Activated naive CD8-positive, alpha-beta T cell (primary cell): ENCODE data around the gene TSHZ3.

Experiments used
- H3K27ac Mint-ChIP-seq: one replicate; pipeline ENCODE4 v1.8.0; 2021; ENCODE audit warnings: mixed read lengths
- H3K27me3 Mint-ChIP-seq: one replicate; pipeline ENCODE4 v1.8.0; 2021; ENCODE audit warnings: mixed read lengths
- H3K36me3 Mint-ChIP-seq: one replicate; pipeline ENCODE4 v1.8.0; 2021; ENCODE audit warnings: mixed read lengths
- H3K4me1 Mint-ChIP-seq: one replicate; pipeline ENCODE4 v1.8.0; 2021; ENCODE audit warnings: low read depth, mixed read lengths
- H3K4me3 Mint-ChIP-seq: one replicate; pipeline ENCODE4 v1.8.0; 2021; ENCODE audit warnings: mild to moderate bottlenecking, mixed read lengths
- H3K9me3 Mint-ChIP-seq: one replicate; pipeline ENCODE4 v1.8.0; 2021; ENCODE audit warnings: low read depth, mixed read lengths

Gene TSHZ3

GRCh38 chr19:31370216-31370615 is 21.0 kb upstream of the TSHZ3 start:
- H3K9me3 Mint-ChIP-seq = no peaks in the 10 kb centered on the region
- no peak overlapping the region for H3K27ac Mint-ChIP-seq
- no peaks in the 10 kb centered on the region for H3K36me3 Mint-ChIP-seq
- H3K27me3 Mint-ChIP-seq = peaks cover 16% of the 10 kb centered on the region
- peaks cover 20% of the 10 kb centered on the region for H3K4me1 Mint-ChIP-seq
- H3K4me3 Mint-ChIP-seq = no peak overlapping the region

GRCh38 chr19:31364963-31365362 is 15.7 kb upstream of the TSHZ3 start:
- Mint-ChIP-seq H3K27me3 (peaks cover 23% of the 10 kb centered on the region), H3K36me3 (no peaks in the 10 kb centered on the region), H3K4me3 (no peak overlapping the region), H3K4me1 (no peaks in the 10 kb centered on the region), H3K27ac (no peak overlapping the region), H3K9me3 (no peaks in the 10 kb centered on the region)

DNA sequence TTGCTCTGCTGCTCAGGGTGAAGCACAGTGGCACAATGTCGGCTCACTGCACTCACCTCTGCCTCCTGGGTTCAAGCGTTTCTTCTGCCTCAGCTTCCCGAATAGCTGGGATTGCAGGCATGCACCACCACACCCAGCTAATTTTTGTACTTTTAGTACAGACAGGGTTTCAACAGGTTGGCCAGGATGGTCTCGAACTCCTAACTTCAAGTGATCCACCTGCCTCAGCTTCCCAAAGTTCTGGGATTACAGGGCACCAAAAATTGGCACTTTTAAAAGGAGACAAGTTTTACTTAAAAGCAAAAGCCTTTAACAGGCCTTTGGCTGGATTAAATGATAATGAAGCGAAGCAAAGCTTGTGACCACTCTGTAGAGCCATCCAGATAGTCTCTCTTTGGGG is 12.5 kb upstream of the TSHZ3 start:
- peaks cover 32% of the 10 kb centered on the region for H3K27me3 Mint-ChIP-seq
- H3K36me3 Mint-ChIP-seq = no peaks in the 10 kb centered on the region
- H3K4me3 Mint-ChIP-seq = no peak overlapping the region
- H3K27ac Mint-ChIP-seq = no peak overlapping the region
- no peaks in the 10 kb centered on the region for H3K9me3 Mint-ChIP-seq
- H3K4me1 Mint-ChIP-seq = peaks cover 2% of the 10 kb centered on the region

GRCh38 chr19:31357315-31357673 is 8.1 kb upstream of the TSHZ3 start:
- H3K4me3 Mint-ChIP-seq = no peak overlapping the region
- no peaks in the 10 kb centered on the region for H3K9me3 Mint-ChIP-seq
- peaks cover 54% of the 10 kb centered on the region for H3K27me3 Mint-ChIP-seq
- H3K36me3 Mint-ChIP-seq = no peaks in the 10 kb centered on the region
- no peak overlapping the region for H3K27ac Mint-ChIP-seq
- peaks cover 26% of the 10 kb centered on the region for H3K4me1 Mint-ChIP-seq

DNA sequence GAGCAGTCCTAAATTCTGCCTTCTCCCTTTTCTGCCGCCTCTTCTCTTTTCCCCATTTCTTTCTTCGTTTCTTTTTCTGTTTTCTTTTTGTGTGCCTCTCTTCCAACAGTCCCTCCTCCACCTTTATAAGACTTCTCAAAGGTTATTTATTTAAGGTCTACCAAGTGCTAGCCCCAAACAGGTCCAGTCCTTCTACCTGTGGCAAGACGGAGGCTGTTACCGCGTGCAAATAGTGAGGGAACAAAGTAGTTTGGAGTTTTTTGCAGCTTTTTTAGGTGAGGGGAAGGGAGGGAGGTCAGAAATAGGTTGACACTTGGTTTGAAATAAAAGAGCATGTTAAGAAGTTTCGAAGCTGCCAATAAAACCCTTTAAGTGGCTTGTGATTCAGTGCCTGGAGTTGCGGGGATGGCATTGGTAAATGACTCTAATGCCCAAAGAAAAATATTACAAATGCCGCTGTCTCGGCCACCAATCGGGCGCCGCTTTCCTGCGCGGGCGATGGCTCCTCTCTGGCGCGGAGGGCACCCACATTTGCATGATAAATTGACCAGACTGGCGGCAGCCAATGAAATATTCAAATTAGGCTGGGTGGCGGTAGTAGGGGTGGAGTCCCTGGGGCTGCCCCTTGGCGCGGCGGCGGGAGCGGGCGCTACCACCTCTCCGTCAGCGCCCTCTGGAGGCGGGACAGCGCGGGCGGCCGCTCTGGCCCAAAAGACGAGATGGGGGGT is 7.5 kb upstream of the TSHZ3 start:
- Mint-ChIP-seq H3K36me3 (no peaks in the 10 kb centered on the region), H3K27me3 (peaks cover 55% of the 10 kb centered on the region), H3K4me1 (peaks cover 31% of the 10 kb centered on the region), H3K27ac (no peak overlapping the region), H3K4me3 (no peak overlapping the region), H3K9me3 (no peaks in the 10 kb centered on the region)

DNA sequence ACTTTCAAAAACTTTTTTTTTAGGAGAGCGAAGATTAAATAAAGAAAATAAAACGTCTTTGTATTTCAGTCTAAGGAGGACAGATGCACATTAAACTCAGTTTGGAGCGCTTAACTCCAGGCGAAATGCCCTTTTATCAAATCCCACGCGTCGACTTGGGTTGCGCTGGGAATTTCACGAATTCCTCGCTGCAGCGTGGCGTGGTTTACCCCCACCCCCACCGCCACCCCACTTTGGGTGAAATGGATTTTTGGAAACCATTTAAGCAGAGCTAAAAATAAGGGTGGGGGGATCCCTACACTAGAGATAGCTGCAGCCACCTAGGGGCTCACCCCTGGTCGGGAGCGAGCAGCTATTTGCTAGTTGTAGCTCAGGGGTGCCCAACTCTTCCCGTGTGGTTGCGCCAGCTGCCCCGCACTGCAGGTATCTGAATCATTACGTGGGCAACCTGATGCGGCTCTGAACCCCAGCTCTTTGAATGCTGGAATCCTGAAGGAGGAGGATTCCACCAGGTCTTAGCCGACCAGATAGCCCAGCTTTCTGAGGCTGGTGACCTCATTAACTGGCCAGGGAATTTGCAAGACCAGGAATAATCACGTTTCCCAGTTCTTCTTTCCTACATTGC is 6.5 kb upstream of the TSHZ3 start:
- peaks cover 35% of the 10 kb centered on the region for H3K4me1 Mint-ChIP-seq
- H3K9me3 Mint-ChIP-seq = no peaks in the 10 kb centered on the region
- H3K36me3 Mint-ChIP-seq = no peaks in the 10 kb centered on the region
- H3K27me3 Mint-ChIP-seq = peaks cover 55% of the 10 kb centered on the region
- H3K27ac Mint-ChIP-seq = no peak overlapping the region
- no peak overlapping the region for H3K4me3 Mint-ChIP-seq

- H3K36me3 Mint-ChIP-seq = no peaks in the 10 kb centered on the region
- H3K4me1 Mint-ChIP-seq = peaks cover 35% of the 10 kb centered on the region
- H3K9me3 Mint-ChIP-seq = no peaks in the 10 kb centered on the region
- no peak overlapping the region for H3K4me3 Mint-ChIP-seq
- H3K27me3 Mint-ChIP-seq = peaks cover 54% of the 10 kb centered on the region
- no peak overlapping the region for H3K27ac Mint-ChIP-seq
Observed at GRCh38 chr19:31354799-31355664, 5.8 kb upstream of the TSHZ3 start.

- Mint-ChIP-seq H3K4me3 (no peak overlapping the region), H3K9me3 (no peaks in the 10 kb centered on the region), H3K27ac (no peak overlapping the region), H3K27me3 (peaks cover 51% of the 10 kb centered on the region), H3K36me3 (no peaks in the 10 kb centered on the region), H3K4me1 (peaks cover 35% of the 10 kb centered on the region)
Observed at GRCh38 chr19:31354316-31354715, 5.1 kb upstream of the TSHZ3 start.

DNA sequence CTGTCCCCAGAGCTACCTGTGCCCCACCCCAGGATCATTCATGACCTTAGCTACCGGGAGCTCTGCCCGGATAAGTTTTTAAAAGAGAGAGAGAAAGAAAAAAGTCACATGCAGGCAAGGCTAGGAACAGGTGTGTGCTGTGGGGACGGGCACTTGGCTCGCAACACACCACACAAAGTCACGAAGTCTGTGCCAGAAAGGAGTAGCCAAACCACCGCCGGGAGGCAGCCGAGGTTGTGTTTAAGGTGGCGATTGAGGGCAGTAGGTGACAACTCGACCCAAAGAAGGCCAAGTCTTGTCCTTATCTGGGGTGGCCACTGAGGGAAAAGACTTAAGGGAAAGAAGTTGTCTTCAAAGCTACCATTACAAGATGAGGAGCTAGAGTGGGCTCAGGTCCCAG is 4.6 kb upstream of the TSHZ3 start:
- Mint-ChIP-seq H3K27ac (no peak overlapping the region), H3K4me3 (no peak overlapping the region)

GRCh38 chr19:31352782-31353651 is 3.8 kb upstream of the TSHZ3 start:
- H3K4me3 Mint-ChIP-seq = peak overlapping the region; percentile 49
- H3K27ac Mint-ChIP-seq = no peak overlapping the region
- no peaks in the 10 kb centered on the region for H3K36me3 Mint-ChIP-seq
- peaks cover 50% of the 10 kb centered on the region for H3K27me3 Mint-ChIP-seq
- H3K4me1 Mint-ChIP-seq = peaks cover 40% of the 10 kb centered on the region
- H3K9me3 Mint-ChIP-seq = no peaks in the 10 kb centered on the region

More for the DNA sequence above, 4.6 kb upstream of the TSHZ3 start:
- Mint-ChIP-seq H3K27me3 (peaks cover 49% of the 10 kb centered on the region), H3K36me3 (no peaks in the 10 kb centered on the region), H3K9me3 (no peaks in the 10 kb centered on the region), H3K4me1 (peaks cover 35% of the 10 kb centered on the region)

GRCh38 chr19:31352296-31352781 is 3.1 kb upstream of the TSHZ3 start:
- peaks cover 55% of the 10 kb centered on the region for H3K27me3 Mint-ChIP-seq
- H3K4me1 Mint-ChIP-seq = peaks cover 42% of the 10 kb centered on the region
- H3K9me3 Mint-ChIP-seq = no peaks in the 10 kb centered on the region
- peak overlapping the region; percentile 49 for H3K4me3 Mint-ChIP-seq
- H3K27ac Mint-ChIP-seq = no peak overlapping the region
- H3K36me3 Mint-ChIP-seq = no peaks in the 10 kb centered on the region

GRCh38 chr19:31351855-31352195 is 2.6 kb upstream of the TSHZ3 start:
- Mint-ChIP-seq H3K9me3 (no peaks in the 10 kb centered on the region), H3K4me3 (peak overlapping the region; percentile 81), H3K36me3 (no peaks in the 10 kb centered on the region), H3K4me1 (peaks cover 41% of the 10 kb centered on the region), H3K27me3 (peaks cover 58% of the 10 kb centered on the region), H3K27ac (no peak overlapping the region)

DNA sequence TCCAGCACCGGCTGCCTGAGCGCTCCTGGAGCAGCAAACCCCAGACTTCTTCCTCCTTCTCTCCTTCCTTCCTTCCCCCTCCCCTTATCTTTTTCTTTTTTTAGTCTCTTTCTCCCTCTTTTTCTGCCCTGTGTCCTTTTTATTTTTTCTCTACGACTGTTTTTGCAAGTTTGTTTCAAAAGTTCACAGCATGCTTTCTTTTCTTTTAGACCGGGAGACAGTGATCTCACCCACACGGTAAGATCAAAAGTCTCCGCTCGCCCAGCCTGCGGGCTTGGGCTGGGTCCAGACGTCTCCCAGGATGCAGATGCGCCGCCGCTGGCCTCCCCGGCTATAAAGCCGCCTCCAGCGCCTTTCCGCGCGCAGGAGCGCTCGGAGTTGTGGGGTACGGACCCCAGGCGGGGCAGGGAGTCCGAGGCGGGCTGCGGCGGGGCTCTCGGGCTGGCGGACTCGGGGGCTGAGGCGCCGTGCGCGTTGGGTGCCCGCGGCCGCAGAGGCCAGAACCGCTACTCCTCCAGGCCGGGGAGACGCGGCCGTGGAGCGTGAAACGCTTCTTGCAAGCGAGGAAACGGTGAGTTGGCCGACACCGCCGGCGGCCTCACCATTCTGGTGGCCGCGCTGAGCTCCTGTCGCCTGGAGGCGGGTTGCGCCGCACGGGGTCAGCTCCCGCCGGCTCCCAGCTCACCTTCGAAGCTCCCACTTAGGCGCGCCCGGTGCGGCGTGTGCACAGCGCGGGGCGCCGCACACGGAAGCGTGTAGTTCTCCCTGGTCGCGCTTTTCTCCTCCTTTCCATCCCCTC is 2.0 kb upstream of the TSHZ3 start:
- Mint-ChIP-seq H3K36me3 (no peaks in the 10 kb centered on the region), H3K9me3 (no peaks in the 10 kb centered on the region), H3K27me3 (peaks cover 56% of the 10 kb centered on the region), H3K4me1 (peaks cover 36% of the 10 kb centered on the region), H3K27ac (no peak overlapping the region), H3K4me3 (peak overlapping the region; percentile 93)

GRCh38 chr19:31350693-31351055 is 1.4 kb upstream of the TSHZ3 start:
- Mint-ChIP-seq H3K4me3 (peak overlapping the region; percentile 93), H3K9me3 (no peaks in the 10 kb centered on the region), H3K27ac (no peak overlapping the region), H3K27me3 (peaks cover 54% of the 10 kb centered on the region), H3K36me3 (no peaks in the 10 kb centered on the region), H3K4me1 (peaks cover 35% of the 10 kb centered on the region)
